Measurements from ENCODE around the gene RAB27B.

GRCh38 chr18:54845787-54846186 lies 17.5 kb downstream of the RAB27B start:
- TF ChIP-seq DPF2 (IDR thresholded peaks at IDR 0.05) (no peak), SMARCA5 (IDR thresholded peaks at IDR 0.05) (no peak), CTCF (IDR thresholded peaks at IDR 0.05 in 2 of 3, conservative IDR thresholded peaks at IDR 0.05 in 1 of 3; ENCODE audit: control insufficient read depth in 2 of 3, extremely low read depth in 1 of 3, insufficient read depth in 1 of 3, low read depth in 3 of 3, low read length in 3 of 3) (no peak), BCLAF1 (IDR thresholded peaks at IDR 0.05) (no peak)
- TF ChIP-seq, protein P1, sequence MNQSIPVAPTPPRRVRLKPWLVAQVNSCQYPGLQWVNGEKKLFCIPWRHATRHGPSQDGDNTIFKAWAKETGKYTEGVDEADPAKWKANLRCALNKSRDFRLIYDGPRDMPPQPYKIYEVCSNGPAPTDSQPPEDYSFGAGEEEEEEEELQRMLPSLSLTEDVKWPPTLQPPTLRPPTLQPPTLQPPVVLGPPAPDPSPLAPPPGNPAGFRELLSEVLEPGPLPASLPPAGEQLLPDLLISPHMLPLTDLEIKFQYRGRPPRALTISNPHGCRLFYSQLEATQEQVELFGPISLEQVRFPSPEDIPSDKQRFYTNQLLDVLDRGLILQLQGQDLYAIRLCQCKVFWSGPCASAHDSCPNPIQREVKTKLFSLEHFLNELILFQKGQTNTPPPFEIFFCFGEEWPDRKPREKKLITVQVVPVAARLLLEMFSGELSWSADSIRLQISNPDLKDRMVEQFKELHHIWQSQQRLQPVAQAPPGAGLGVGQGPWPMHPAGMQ (IDR thresholded peaks at IDR 0.05; ENCODE audit: borderline replicate concordance) = no peak
